NCI-H510A treated with DMSO at 0.1 percent for 48 hours (cell line): ENCODE data around the gene PHF19.

ENCODE experiments used
- DNase-seq: peaks from one replicate; lab custom pipeline; 2025; lab: John Stamatoyannopoulos, UW

Gene PHF19

DNA sequence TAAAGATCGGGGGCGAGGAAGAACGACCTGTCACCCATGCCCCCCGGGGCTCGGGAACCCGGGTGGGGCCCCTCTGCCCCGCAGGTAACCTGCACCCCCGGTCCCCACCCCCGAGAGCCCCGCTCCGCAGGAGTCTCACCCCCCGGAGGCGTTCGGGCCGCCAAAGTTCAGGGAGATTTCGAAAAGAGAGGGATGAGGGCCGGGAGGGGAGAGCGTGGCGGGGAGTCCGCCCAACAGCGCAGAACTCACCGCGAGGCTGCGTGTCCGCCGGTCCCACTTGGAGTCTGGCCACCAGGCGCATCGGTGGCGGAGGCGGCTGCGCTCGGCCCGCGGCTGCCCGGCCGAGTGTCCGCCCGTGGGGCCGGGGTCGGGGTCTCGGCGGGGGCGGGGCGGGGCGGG is at the start of gene PHF19:
Gene PHF19, minus strand, starts transcription at position 347 of the 399 bp plus-strand sequence. CDS start 2,447 bp downstream, outside the sequence.
- no peak for DNase-seq

DNA sequence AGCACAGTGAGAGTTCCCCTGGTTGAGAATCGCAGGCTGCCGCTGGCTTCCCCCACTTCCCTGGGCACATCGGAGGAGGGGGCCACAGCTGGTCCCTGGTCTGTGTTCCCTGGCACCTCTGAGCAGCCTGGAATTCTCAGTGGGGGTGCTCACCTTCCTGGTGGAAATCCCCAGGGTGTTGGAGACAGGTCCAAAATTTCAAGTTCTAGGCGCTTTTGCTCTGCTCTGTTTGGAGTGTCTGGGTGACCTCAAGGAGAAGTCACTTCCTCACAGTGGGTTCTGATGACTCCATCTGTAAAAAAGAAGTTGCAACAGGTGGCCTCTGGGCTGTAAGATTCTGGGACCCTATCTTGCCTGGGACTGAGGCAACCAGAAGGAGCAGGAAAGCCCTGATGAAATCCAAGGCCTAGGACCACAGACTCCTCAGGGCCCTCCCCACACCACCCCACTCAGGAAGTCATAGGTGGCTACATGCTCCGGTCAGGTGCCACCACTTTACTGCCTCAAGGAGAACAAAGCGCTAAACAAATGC is 49.5 kb upstream of the PHF19 start, which contains the start of gene TRAF1:
Gene TRAF1, minus strand, starts transcription at position 400 of the 532 bp plus-strand sequence. CDS start 721 bp downstream, outside the sequence.
- no peak for DNase-seq

DNA sequence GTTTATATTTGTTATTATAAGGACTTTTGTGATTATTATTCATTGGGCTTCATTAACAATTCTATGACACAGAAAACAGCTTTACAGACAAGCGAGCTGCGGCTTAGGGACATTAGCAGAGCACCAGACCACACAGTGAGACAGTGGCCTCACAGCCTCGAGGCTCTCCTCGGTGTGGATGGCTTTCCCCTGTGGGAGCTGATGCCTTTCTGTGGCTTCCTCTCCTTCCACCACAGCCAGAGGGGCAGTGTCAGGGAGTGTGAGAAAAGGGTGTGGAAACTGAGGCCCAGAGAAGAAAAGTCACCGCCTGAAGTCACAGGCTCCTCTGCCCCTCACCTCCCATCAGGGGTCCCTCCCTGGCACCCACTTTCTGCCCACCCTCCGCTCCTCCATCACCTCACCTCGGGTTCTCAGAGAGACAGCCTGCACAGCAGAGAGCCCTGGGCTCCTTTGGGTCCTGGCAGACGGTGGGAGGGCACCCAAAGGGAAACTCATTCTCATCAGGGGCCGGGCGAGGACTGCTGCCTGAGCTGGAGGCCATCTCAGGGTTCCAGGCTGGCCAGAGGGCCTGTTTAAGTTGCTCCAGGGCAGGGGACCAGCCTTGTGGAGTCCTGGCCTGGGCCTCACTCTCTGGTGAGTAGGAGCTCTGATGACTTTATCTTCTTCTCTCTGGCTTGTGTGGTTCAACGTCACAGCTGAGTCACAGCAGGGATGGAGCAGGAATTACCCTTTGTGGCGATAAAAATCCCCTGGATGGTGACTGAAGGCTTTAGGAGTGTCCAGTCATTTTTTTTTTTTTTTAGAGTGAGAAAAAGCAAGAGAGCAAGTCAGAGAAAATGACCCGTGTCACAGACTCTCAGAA is 48.8 kb upstream of the PHF19 start:
- DNase-seq: no peak

DNA sequence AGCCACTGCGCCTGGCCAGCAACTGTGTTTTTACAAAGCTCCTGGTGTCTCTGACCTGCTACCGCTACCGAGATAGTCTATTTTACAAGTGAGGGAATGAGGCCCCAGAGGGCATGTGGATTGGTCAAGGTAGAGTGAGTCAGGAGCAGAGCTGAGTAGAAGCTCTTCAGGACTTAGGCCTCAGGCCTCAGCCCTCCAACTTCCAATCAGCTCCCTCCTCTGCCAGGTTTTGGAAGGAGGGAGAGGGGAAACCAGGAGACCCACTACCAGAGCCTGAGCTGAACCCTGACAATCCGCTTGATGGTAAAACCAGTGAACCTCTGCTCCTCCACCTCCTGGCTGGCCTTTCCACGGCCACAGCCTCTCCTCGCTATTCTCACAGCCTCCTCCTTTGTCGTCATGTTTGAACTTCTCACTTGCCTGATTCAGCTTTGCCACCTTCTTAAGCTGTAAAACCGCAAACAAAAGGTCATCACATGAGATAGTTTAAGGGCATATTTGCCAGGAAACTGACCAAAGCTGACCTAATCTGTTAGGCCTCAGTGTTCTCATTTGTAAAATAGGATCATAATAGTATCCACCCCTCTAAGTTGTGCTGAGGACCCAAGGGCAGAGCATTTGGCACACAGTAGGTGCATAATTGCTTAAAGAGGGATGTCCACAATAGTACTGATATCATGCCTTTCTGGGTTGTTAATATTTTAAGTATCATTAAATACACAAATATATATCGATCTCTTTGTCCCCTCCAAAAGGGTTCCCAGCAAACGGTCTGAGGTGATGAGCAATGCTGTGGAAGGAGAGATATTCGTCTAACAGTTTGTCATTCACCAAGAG is 47.9 kb upstream of the PHF19 start:
- no peak for DNase-seq

DNA sequence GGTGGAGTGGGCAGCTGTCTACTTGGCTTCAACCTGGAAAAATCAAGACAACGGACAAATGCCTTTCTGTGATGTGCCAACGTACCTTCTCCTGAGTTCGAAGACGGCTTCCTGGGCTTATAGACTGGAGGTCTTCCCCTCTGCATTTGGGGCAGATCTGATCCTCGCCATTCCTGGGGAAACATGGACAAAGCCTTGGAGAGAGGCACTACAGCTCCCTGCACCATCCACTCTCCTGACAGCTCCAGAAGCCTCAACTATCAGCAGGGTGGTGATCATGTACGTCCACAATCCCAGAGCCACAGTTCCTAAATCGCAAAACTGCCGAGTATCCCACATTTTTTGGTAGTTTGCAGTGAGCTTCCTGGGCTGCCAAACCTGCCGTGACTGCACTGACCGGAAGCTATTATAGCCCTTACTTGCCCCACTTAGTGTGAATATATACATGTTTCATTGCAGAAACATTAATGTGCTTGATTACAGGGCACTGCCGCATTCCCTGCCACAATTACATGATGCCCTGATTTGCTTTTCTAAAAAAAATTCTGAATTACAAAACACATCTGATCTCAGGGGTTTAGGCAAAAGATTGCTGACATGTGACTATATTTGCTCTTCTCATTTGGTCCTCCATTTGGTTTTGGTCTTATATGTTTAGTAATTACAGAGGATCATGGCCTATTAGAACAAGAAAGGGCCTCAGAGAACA is 46.8 kb upstream of the PHF19 start:
- no peak for DNase-seq

DNA sequence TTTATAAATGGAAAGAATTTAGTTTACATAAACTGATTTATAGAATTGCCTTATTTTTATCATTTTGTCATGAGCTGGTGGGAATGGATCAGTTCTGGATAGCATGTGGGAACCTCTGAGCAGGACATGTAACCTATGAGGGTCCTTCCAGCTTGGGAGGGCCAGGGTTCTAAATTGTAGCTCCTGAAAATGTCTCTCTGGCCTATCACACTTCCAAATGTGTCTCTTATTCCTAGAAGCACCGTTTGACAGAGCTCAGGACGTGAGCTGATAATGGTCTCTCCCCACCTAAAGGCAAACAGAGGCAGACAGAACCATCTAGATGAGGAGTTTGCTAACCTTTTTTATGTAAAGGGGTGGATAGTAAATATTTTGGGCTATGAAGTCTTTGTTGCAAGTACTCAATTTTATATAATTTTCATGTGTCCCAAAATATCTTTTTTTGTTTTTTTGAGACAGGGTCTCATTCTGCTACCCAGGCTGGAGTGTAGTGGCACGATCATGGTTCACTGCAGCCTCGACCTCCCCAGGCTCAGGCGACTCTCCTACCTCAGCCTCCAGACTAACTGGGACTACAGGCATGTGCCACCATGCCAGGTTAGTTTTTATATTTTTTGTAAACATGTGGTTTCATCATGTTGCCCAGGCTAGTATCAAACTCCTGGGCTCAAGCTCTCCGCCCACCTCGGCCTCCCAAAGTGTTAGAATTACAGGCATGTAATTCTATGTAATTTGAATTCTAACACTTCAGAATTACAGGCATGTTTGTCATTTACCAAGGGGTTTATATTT is 45.6 kb upstream of the PHF19 start:
- DNase-seq: no peak

DNA sequence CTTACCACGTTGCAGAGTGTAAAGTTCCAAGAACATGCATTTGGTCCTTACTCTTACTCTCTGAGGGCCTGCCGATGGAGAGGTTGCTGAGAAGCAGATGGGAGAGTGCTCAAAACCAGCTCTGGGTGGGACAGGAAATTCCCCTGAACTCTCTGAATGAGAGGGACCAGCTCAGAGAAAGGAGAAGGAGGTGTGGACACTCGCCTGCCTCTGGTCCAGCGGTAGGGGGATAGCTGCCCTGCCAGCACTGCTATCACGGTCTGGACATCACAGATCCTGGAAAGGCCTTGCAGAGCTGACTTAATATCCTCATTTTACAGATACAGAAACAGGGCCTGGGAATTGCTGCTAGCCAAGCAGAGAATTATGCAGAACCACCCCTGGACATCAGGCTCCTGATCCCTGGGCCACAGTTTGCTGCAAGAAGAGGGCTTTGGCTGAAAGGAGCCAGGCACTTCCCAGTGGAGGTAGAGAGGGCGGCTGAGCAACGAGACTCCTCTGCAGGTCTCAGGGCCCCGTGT is 44.7 kb upstream of the PHF19 start:
- peak; percentile 20 for DNase-seq

DNA sequence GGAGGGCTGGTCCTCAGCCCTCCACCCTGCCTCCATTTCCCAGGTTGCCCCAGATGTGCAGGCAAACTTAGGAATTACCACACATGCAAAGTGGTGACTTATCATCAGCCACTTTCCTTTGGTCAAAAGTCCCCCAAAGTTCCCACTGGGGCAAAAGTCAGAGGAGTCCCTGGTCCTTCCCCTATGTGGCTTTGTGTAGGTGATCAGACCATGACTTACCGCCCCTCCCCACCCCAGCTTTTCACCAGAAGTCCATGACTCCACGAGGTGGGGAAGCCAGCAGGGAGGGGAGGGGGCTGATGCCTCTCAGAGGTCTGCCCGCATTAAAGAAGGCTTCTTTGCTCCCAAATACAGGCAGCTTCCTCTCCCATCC is 43.8 kb upstream of the PHF19 start:
- no peak for DNase-seq

DNA sequence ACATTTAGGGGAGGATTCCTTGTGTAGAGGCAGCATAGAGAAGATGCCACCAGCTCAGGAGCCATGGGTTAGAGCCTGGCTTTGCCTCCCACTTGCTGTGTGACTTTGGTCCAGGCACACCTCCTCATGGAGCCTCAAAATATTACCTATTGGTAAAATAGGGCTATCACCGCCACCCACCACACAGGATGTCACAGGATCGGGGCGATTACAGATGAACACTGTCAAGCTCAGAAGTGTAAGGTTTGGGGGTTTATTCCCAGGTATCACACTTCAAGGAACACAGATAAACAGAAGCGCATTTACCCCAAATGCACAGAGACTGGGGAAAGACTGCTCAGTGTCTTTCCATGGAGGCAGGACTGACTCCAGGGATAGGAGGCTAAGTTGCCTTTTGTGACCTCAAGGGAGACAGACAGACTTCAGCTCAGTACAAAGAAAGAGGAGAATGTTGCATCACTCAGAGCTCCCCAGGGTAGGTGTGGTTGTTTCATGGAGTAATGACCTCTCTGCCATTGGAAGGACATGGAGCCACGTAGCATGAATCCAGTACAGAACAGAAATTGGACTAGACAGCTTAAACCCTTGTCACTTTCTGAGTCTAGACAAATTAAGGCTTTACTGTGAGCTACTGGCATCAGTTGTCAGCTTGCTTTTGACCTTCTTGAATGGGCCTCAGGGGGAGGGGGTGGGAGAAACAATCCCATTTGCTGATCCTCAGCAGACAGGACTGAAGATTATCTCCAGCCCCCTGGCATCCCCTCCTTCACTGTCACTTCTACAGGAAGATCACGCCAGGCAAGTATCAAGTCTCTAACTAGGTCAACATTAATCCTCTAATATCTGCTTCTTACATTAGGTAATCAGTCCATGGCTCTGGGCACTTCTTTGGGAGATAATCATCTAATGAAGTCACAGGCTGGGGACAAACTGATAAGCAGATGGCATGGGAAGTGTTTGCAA is 43.1 kb upstream of the PHF19 start:
- DNase-seq: no peak

DNA sequence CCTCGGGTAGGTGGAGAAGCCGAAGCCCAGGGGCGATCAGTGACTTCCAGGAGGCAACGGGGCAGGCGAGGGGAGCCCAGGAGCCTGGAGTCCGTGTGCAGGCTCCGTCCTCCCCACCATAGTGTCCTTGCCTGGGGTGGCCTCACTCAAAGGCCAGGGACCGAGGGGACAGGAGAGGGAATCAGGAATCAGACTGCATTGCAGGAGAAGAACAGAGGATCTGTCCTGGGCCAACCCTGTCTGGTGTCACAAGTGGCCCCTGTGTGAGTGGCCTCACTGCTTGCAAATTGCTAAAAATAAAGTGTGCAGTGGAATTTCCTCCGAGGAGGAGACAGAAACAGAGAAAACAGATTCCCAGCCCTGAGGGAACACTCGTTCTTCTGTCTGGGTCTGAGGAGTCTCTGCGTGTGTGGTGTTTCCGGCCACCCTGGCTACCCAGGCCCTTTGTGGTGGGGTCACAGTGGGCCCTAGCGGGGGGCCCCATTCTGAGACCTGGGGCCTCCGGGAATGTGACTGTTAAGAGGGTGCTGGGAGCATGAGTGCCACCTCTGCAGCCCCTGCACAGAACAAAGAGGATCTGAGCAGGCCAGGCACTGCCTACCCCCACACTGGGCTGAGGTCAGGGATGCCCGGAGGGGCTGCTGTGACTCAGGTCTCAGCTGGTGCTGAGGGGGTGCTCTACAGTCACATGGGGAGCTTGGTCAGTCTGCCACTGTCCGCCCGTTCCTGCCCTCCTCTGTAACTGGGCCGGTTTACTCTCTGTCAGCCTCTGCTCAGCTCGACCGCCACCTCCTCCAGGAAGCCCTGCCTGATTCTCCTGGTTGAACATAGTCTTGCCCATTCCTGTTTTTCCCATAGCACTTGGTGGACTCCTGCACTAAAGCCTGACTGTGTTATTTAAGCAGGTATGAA is 42.2 kb upstream of the PHF19 start:
- DNase-seq: no peak

DNA sequence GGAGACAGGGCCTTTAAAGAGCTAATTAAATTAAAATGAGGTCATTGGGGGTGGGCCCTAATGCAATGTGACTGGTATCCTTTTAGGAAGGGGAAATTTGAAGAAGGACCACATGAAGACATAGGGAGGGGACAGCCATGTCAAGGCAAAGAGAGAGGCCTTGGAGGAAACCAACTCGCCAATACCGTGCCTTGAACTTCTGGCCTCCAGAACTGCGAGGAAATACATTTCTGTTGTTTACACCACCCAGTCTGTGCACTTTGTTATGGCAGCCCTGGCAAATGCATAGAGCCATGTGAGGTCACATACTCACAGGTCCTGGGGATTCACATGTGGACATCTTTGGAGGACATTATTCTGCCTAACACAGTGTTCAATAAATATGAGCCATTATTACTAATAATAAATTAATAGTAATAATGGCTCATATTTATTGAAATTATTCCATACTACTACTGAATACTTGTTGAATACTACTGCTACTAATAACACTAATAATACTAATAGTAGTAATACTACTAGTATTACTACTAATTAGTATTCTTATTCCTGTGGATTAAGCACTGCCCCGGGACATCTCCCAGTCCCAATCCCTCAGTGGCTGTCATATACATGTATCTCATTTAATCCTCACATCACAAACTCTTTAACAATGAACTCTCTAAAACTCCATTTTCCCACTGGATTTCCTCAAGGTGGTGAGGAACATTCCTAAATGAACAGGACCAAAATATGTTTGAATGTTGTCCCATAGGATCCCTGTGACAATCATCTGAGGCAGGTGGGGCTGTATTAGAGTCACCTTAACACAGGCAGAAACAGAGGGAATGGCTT is 41.2 kb upstream of the PHF19 start:
- DNase-seq: no peak

DNA sequence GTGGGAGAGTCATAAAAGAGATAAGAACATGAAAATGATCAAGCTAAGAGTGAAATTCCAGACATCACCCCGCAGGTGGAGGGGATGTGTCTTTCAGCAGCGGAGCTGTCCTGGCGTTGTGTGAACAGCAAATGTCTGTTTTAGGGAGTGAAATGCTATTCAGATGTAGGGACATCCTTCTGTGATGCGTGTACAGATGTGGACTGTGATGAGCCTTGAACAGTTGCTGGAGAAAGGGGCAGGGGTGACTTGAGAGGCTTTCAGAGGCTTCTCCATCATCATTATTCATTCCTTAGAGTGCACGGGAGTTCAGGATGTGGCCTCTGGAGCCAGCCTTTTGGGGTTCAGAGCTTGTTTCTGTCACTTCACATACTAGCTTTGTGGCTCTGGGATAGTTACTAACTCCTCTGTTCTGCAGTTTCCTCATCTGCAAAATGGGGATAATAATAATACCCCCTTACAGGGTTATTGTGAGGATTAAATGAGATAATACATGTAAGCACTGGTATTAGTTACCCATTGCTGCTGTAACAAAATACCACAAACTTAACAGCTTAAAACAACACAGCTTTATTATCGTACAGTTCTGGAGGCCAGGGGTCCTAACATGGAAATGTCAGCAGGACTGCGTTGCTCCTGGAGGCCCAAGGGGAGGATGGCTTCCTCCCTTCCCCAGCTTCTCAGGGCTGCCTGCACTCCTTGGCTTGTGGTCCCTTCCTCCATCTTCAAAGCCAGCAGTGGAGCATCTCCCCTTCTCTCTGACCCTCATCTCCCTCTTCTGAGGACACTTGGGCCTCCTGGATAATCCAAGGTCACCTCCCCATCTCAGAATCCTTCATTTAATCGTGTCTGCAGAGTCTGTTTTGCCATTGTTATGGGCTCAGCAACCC is 40.2 kb upstream of the PHF19 start:
- no peak for DNase-seq

DNA sequence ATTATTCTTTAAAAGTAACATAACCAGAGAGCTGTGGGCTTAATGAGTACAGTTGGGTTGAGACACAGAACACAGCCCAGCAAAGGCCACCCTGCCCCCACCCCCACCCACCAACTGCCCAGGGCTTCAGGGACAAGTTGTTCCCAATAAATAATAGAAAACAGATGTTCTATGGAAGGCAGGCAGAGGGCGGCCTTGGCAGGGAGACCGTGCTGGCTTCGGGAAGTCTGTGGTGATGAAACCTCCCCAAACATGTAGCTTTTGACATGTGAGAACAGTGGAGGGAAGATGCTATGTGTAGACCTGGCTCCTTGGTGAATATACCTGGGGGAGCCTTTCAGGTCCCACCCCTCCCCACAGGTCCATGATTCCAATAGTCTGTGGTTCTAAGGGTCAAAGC is 39.6 kb upstream of the PHF19 start:
- DNase-seq: no peak

DNA sequence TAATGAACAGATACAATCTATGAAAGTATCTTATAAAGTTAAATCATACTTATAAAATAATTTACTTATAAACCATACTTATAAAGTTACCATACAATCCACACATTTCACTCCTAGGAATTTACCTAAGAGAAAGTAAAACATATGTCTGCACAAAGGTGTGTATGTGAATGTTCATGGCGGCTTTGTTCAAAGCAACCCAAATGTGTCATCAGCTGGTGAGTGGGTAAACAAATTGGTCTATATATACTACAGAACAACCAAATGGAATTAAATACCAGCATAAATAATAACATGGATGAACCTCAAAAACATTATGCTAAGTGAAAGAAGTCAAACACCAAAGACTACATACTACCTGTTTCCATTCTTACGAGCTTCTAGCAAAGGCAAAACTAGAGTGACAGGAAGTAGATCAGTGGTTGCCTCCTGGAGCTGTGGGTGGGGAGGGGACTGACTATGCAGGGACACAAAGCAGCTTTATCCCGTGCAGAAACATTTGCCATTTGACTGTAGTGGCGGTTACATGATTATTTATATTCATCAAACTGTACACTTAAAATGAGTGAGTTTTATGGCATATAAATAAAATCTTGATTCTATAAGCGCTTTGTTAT is 39.0 kb upstream of the PHF19 start:
- no peak for DNase-seq

DNA sequence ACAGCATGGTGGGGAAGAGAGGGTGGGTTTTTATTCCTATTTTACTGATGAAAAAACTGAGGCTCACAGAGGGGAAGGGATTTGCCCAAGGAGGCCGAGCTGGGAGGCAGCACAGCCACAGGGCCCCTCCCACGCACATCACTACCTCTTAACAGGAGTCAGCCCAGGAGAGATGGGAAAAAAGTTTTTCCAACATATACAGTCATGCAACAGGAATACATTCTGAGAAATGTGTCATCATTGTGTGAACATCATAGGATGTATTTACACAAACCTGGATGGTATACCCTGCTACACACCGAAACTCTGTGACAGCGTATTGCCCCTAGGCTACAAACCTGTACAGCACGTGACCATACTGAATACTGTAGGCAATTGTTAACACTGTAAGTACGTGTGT is 38.0 kb upstream of the PHF19 start:
- DNase-seq: no peak

DNA sequence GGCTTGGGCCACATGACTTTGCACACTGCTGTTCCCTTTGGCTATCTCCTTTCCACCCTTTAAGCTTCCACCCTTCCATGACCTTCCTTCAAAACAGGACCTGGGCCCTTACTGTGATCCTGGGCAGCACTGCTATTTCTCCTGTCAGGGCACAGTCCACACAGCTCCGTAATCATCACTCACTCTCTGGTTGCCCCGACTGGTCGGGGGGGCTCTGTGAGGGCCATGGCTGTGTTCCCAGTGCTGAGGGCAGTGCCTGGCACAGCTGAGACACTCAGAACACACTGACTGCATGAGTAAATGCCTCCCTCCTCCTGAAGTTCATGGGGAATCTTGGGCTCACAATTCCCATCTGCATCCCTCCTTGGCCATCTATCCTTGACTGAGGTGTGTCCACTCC is 37.4 kb upstream of the PHF19 start:
- no peak for DNase-seq
